Measurements from ENCODE around the gene MYPOP. TPM values are rescaled to one million over a fixed set of nuclear protein-coding genes. Genes with fewer than 3 reads are reported as not detected.

MYPOP gene
- total and polyA plus RNA-seq, 2 of the 13 experiments (the other 11 are each of a cell fraction or from before 2014, with no cell fraction given) = 2.3 to 2.7 TPM

GRCh38 chr19:45902651-45903625 is 525 bp upstream of the MYPOP start (continued):
- TF ChIP-seq ZBTB25 (CRISPR knock-in tag; IDR thresholded peaks at IDR 0.05) (peak; percentile 58; the same call in 1 of the 2 replicates), MXD1 (CRISPR knock-in tag; IDR thresholded peaks at IDR 0.05) (0 out of 2 replicates have a peak, but pooled peaks have one; percentile 40), SP2 (CRISPR knock-in tag; IDR thresholded peaks at IDR 0.05) (peak; percentile 35; the same call in 1 of the 2 replicates), ZNF768 (CRISPR knock-in tag; IDR thresholded peaks at IDR 0.05) (no peak), RBM22 (optimal IDR thresholded peaks at IDR 0.05; ENCODE audit: low read length) (no peak), ZNF839 (CRISPR knock-in tag; IDR thresholded peaks at IDR 0.05; ENCODE audit: borderline replicate concordance) (peak; percentile 74; the same call in 1 of the 2 replicates), LCORL (IDR thresholded peaks at IDR 0.05) (no peak), LCORL (CRISPR knock-in tag; IDR thresholded peaks at IDR 0.05) (no peak), NFE2L2 (IDR thresholded peaks at IDR 0.05; ENCODE audit: low read length) (no peak), ZNF569 (CRISPR knock-in tag; IDR thresholded peaks at IDR 0.05; ENCODE audit: borderline replicate concordance) (no peak), ZNF275 (CRISPR knock-in tag; IDR thresholded peaks at IDR 0.05; ENCODE audit: borderline replicate concordance) (0 out of 2 replicates have a peak, but pooled peaks have one; percentile 78), ZFP91 (CRISPR knock-in tag; IDR thresholded peaks at IDR 0.05; ENCODE audit: borderline replicate concordance) (peak; percentile 75), RAD21 (CRISPR knock-in tag; IDR thresholded peaks at IDR 0.05) (peak; percentile 43; the same call in 1 of the 2 replicates), NFATC3 (CRISPR knock-in tag; IDR thresholded peaks at IDR 0.05) (0 out of 2 replicates have a peak, but pooled peaks have one; percentile 43), TGIF2 (CRISPR knock-in tag; IDR thresholded peaks at IDR 0.05) (no peak), ZNF790 (CRISPR knock-in tag; IDR thresholded peaks at IDR 0.05; ENCODE audit: borderline replicate concordance) (no peak), ZNF280D (CRISPR knock-in tag; IDR thresholded peaks at IDR 0.05) (no peak), XRCC5 (optimal IDR thresholded peaks at IDR 0.05; ENCODE audit: low read length) (peak; percentile 18)
